ENCODE results near the gene DNAJC5.

DNAJC5 gene

DNA sequence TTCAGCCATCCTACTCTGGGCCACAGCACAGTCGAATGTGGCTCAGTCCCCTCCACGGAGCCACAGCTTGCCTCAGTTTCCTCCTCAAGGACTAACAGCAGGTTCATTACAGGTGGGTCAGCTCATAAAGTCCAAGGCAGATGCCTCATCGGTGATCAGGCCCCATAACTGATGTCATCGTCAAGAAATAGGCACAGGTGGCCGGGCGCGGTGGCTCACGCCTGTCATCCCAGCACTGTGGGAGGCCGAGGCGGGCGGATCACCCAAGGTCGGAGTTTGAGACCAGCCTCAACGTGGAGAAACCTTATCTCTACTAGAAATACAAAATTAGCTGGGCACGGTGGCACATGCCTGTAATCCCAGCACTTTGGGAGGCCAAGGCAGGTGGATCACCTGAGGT is 57.8 kb downstream of the DNAJC5 start:
- Histone ChIP-seq H3K36me3 (ENCODE audit: control insufficient read depth, insufficient read depth, low read length) (peaks cover 23% of the 10 kb centered on the region), H3K9me3 (ENCODE audit: control insufficient read depth, low read length) (no peaks in the 10 kb centered on the region), H3K4me1 (ENCODE audit: control insufficient read depth, insufficient read depth, low read length, poor library complexity, severe bottlenecking) (peaks cover 53% of the 10 kb centered on the region), H3K4me3 (ENCODE audit: extremely low read depth, insufficient read depth, low read length, poor library complexity, severe bottlenecking) (no peak overlapping the region), H3K27ac (ENCODE audit: low read depth, low read length, severe bottlenecking) (no peak overlapping the region)
- 91 to 95% methylated on average over 7 to 11 of the region's 14 CpGs for WGBS, 2 experiments (ENCODE audit: insufficient coverage in 2 of 2)

DNA sequence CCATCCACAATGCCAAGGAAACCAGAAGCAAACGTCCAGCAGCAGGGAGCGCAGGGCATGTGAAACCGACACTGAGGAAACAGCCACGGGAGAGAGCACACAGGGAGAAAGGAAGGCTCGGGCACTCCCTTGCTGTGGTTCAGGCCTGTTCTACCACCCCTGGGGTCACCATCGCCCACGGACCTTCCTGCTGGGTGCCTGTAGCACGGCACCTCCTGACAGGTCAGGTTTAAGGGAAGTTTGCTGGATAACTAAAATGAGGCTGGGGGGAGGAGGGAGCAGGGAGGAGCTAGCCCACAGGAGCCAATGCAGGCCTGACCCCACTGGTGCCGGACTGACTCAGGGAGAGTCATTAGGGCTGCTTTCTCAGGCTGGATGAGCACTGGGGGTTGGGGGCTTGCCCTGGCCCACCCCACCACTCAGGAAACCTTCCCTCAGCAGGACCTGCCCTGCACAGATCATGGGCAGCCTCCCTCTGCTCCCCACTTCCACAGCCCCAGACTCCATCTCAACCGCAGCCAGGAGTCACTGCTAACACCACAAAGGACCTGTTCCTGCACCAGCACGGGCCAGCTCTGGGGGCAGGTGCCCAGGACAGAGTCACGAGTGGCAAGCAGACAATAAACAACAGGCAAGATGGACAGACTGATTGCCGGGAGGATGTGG is 59.0 kb downstream of the DNAJC5 start:
- Histone ChIP-seq H3K4me1 (ENCODE audit: control insufficient read depth, insufficient read depth, low read length, poor library complexity, severe bottlenecking) (peaks cover 51% of the 10 kb centered on the region), H3K4me3 (ENCODE audit: extremely low read depth, insufficient read depth, low read length, poor library complexity, severe bottlenecking) (no peak overlapping the region), H3K9me3 (ENCODE audit: control insufficient read depth, low read length) (no peaks in the 10 kb centered on the region), H3K27ac (ENCODE audit: low read depth, low read length, severe bottlenecking) (no peak overlapping the region), H3K36me3 (ENCODE audit: control insufficient read depth, insufficient read depth, low read length) (peaks cover 23% of the 10 kb centered on the region)
- 89 to 91% methylated on average over 9 to 10 of the region's 13 CpGs for WGBS, 2 experiments (ENCODE audit: insufficient coverage in 2 of 2)

DNA sequence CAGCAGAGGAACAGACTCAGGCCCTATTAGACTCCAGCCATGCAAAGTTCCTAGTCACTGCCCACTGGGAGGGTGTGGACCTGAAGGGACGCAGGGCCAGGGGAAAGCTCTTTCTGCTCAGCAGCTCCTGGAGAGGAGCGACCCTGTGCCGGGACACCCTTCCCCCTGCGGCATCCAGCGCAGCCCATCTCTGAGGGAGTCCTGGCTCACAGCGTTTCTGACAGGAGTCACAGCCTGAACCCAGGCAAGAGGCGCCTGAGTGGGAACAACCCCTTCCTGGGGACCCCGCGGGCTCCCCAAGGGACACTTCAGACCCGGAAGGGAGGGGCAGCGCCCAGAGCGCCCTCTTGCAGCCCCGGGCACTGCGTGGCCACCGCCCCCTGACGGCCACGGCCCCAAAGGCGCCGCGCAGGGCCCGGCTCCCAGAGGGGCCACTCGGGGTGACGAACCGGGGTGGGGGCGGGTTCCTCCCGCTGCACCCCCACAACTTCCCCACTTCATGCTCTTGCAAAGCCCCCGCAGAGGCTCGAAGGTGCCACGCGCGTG is 60.4 kb downstream of the DNAJC5 start:
- H3K27ac ChIP-seq (ENCODE audit: low read depth, low read length, severe bottlenecking): no peak overlapping the region

DNA sequence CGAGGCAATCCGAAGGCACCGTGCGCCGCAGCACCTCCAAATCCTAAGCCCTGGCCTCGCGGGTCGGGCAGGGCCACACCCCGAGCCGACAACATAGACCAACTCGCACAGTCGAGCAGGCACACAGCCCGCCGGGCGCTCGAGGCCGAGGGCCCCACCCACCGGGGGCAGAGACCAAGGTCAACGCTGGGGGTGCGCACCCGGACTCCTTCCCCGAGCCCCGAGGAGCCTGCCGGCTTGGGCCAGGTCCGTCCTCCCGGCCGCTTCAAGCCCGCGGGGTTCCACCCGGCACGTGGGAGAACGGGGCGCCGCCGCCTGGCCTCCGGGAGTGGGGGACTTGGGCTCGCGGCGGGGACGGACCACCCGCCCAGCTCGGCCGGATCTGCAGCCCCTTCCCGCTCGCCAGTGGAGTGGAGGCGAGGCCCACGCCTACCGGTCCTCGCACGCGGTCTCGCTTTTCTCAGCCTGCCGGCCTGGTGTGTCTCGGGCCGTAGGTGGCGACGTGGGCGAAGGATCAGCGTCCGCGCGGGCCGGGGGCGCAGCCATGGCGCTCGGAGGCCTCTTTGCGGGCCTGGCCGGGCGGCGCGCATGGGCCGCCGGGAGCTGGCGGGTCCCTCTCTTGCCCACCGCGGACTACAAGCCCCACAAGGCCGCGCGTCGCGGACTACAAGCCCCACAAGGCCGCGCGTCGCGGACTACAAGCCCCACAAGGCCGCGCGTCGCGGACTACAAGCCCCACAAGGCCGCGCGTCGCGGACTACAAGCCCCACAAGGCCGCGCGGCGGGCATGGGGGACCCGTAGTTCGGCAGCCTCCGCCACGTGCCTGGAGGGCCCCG is 61.1 kb downstream of the DNAJC5 start, which contains the start of gene UCKL1:
Gene UCKL1, minus strand, starts transcription at position 590 of the 837 bp plus-strand sequence. Its CDS starts 44 bp downstream, at position 546.
- Histone ChIP-seq H3K36me3 (ENCODE audit: control insufficient read depth, insufficient read depth, low read length) (peaks cover 26% of the 10 kb centered on the region), H3K4me3 (ENCODE audit: extremely low read depth, insufficient read depth, low read length, poor library complexity, severe bottlenecking) (peak within 1 kb of the TSS; percentile 92), H3K27ac (ENCODE audit: low read depth, low read length, severe bottlenecking) (peak within 1 kb of the TSS; percentile 79), H3K4me1 (ENCODE audit: control insufficient read depth, insufficient read depth, low read length, poor library complexity, severe bottlenecking) (peaks cover 35% of the 10 kb centered on the region), H3K9me3 (ENCODE audit: control insufficient read depth, low read length) (no peaks in the 10 kb centered on the region)
- 0 to 1% methylated on average over 67 to 88 of the region's 105 CpGs for WGBS, 2 experiments (ENCODE audit: insufficient coverage in 2 of 2)

More for the DNA sequence above, 60.4 kb downstream of the DNAJC5 start:
- 5 to 7% methylated on average over 31 of the region's 31 CpGs for WGBS, 2 experiments (ENCODE audit: insufficient coverage in 2 of 2)
- peak overlapping the region; percentile 92 for H3K4me3 ChIP-seq (ENCODE audit: extremely low read depth, insufficient read depth, low read length, poor library complexity, severe bottlenecking)
- H3K36me3 ChIP-seq (ENCODE audit: control insufficient read depth, insufficient read depth, low read length): peaks cover 26% of the 10 kb centered on the region
- no peaks in the 10 kb centered on the region for H3K9me3 ChIP-seq (ENCODE audit: control insufficient read depth, low read length)
- peaks cover 38% of the 10 kb centered on the region for H3K4me1 ChIP-seq (ENCODE audit: control insufficient read depth, insufficient read depth, low read length, poor library complexity, severe bottlenecking)

DNA sequence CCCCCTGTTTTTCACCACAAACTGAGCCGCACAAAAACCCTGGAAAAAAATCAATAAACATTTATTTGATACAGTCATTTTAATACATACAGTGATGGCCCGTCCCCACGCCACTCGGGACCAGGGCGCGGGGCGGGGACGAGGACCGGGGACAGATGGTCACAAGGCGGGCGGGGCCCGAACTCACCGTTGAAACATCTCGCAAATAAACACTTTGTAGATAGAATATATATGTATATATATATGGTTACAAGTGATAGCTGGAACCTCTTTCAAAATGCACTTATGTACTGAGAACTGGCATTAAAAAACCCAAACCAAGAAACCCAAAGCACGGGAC is 61.7 kb downstream of the DNAJC5 start:
- Histone ChIP-seq H3K4me1 (ENCODE audit: control insufficient read depth, insufficient read depth, low read length, poor library complexity, severe bottlenecking) (peaks cover 30% of the 10 kb centered on the region), H3K27ac (ENCODE audit: low read depth, low read length, severe bottlenecking) (peak overlapping the region; percentile 79), H3K9me3 (ENCODE audit: control insufficient read depth, low read length) (no peaks in the 10 kb centered on the region), H3K4me3 (ENCODE audit: extremely low read depth, insufficient read depth, low read length, poor library complexity, severe bottlenecking) (peak overlapping the region; percentile 92), H3K36me3 (ENCODE audit: control insufficient read depth, insufficient read depth, low read length) (peaks cover 29% of the 10 kb centered on the region)
- 0% methylated on average over 1 of the region's 15 CpGs for WGBS, 2 experiments (ENCODE audit: insufficient coverage in 2 of 2)

DNA sequence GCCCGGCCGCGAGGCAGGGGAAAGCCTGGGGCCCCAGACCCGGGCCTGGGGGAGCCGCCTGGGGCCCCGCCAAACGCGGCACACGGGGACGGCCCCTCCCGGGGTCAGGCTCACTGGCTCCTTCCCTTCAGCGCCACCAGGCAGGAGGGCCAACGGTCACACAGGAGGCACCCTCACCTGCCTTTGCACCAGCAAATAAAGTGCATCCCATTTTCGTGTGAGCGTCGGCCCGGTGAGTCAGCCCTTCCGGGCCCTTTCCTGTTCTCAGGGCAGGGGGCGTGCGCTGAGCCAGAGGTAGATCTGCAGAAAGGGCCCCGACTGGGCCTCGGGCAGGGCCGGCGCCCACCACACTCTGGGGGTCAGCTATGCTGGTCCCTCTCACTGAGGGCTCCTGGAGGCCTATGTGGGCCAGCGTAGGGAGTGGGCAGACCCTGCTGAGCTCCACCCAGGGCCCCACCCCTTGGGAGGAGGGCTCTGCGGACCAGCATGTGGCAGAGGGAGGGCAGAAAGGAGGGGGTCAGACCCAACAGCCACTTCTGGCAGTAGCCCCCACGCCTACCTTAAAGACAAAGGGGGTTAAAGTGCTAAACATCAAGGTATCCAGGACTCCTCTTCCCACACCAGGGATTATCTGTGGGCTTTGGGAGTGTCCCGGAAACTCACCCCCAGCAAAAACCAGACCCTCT is 62.2 kb downstream of the DNAJC5 start:
- H3K36me3 ChIP-seq (ENCODE audit: control insufficient read depth, insufficient read depth, low read length): peaks cover 33% of the 10 kb centered on the region
- no peaks in the 10 kb centered on the region for H3K9me3 ChIP-seq (ENCODE audit: control insufficient read depth, low read length)
- 4 to 6% methylated on average over 18 to 25 of the region's 28 CpGs for WGBS, 2 experiments (ENCODE audit: insufficient coverage in 2 of 2)
- H3K4me3 ChIP-seq (ENCODE audit: extremely low read depth, insufficient read depth, low read length, poor library complexity, severe bottlenecking): peak overlapping the region; percentile 92
- peaks cover 25% of the 10 kb centered on the region for H3K4me1 ChIP-seq (ENCODE audit: control insufficient read depth, insufficient read depth, low read length, poor library complexity, severe bottlenecking)
- peak overlapping the region; percentile 79 for H3K27ac ChIP-seq (ENCODE audit: low read depth, low read length, severe bottlenecking)

DNA sequence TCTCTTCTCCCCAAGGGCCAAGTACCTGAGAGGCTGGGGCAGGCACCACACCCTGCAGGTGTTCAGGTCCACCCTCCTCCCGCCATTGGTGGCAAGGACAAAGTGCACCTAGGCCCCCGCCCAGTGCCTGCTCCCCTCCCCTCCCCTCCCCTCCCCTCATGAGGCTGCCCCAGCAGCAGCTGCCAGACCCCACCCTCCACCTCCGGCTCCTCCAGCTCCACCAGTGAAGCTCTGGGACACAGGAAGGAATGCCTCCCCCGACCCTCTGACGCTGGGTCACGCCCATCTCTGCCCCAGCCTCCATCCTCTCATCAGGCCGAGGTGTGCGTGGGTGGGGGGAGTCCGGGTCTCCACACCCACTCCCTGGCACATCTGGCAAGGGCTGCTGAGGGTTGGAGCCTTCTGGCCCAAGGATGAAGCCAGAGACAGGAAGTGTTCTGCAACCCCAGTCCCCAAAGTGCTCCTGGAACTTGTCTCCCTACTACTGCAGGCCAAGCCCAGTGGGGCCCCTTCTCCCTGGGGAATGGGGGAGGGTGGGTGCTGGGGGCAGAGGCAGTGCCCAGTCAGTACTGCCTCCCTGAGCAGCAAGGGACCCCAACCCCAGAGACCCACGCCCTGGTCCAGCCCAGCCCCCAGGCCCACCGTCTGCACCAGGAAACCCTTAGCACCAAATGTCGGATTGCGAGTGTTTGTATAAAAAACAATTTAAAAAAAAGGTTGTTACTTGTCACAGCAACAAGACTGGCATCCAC is 62.9 kb downstream of the DNAJC5 start:
- no peak overlapping the region for H3K4me3 ChIP-seq (ENCODE audit: extremely low read depth, insufficient read depth, low read length, poor library complexity, severe bottlenecking)
- peak overlapping the region; percentile 79 for H3K27ac ChIP-seq (ENCODE audit: low read depth, low read length, severe bottlenecking)
- peaks cover 33% of the 10 kb centered on the region for H3K36me3 ChIP-seq (ENCODE audit: control insufficient read depth, insufficient read depth, low read length)
- no peaks in the 10 kb centered on the region for H3K9me3 ChIP-seq (ENCODE audit: control insufficient read depth, low read length)
- peaks cover 21% of the 10 kb centered on the region for H3K4me1 ChIP-seq (ENCODE audit: control insufficient read depth, insufficient read depth, low read length, poor library complexity, severe bottlenecking)
- WGBS, 2 experiments (ENCODE audit: insufficient coverage in 2 of 2): 50 to 51% methylated on average over 1 to 11 of the region's 13 CpGs

DNA sequence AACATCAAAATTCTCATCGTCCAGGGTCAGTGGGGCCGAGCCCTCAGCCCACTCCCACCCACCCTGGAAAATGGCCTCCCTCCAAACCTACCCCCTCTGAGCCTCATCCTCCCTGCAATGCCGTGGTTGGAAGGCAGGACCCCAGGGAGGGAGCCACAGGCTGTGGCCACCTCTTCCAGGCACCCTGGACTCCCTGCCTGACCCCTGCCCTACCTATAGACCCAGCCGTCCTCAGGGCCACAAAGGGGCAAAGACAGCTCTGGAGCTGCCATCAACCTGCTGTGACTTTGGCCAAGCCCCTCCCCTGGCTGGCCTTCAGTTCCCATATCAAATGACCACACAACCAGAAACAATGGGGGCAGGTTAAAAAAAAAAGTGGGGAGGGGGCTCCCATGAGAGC is 63.5 kb downstream of the DNAJC5 start:
- Histone ChIP-seq H3K4me1 (ENCODE audit: control insufficient read depth, insufficient read depth, low read length, poor library complexity, severe bottlenecking) (peaks cover 21% of the 10 kb centered on the region), H3K27ac (ENCODE audit: low read depth, low read length, severe bottlenecking) (no peak overlapping the region), H3K9me3 (ENCODE audit: control insufficient read depth, low read length) (no peaks in the 10 kb centered on the region), H3K36me3 (ENCODE audit: control insufficient read depth, insufficient read depth, low read length) (peaks cover 37% of the 10 kb centered on the region), H3K4me3 (ENCODE audit: extremely low read depth, insufficient read depth, low read length, poor library complexity, severe bottlenecking) (no peak overlapping the region)
- WGBS, 2 experiments (ENCODE audit: insufficient coverage in 2 of 2): 76 to 84% methylated on average over 3 of the region's 4 CpGs

DNA sequence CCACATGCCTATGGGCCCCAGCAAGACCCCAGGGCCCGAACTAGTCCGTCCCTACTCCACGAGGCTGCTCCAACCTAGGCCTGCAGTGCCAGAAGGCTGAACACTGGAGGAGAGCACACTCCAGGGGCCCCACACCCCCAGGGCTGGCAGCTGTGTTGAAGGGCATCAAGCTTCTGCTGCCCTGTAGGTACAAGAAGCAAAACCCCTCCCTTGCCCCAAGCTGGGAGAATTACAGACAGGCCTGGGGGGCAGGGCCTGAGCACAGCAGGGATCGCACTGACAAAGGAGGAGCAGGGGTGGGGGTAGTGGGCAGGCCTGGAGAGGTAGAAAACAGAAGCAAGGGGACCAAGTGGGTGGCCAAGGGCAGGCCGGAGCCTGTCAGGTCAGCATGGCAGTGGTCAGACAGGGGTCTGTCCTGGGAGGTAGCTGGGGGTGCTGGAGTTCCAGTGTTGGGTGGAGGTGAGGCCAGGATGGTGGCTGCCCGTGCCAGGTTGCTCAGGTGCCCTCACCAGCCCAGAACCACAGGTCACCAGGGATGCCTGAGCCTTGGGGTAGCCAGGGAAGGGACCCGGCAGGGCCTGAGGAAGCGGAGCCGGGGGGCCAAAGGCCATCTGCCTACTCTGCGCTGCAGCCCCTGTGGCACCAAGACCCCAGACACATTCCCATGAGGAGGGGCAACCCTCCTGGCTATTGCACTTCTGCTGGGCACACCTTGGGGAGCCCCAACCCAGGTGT is 64.2 kb downstream of the DNAJC5 start:
- Histone ChIP-seq H3K27ac (ENCODE audit: low read depth, low read length, severe bottlenecking) (no peak overlapping the region), H3K4me1 (ENCODE audit: control insufficient read depth, insufficient read depth, low read length, poor library complexity, severe bottlenecking) (peaks cover 18% of the 10 kb centered on the region), H3K36me3 (ENCODE audit: control insufficient read depth, insufficient read depth, low read length) (peaks cover 41% of the 10 kb centered on the region), H3K4me3 (ENCODE audit: extremely low read depth, insufficient read depth, low read length, poor library complexity, severe bottlenecking) (no peak overlapping the region), H3K9me3 (ENCODE audit: control insufficient read depth, low read length) (no peaks in the 10 kb centered on the region)
- 67 to 74% methylated on average over 6 to 9 of the region's 10 CpGs for WGBS, 2 experiments (ENCODE audit: insufficient coverage in 2 of 2)

All from mesodermal cell (in vitro differentiated cells).